A673 (cell line): ENCODE data around the gene REST.

Experiments
- CTCF ChIP-seq: fragments of 300-800, 200-600 bp; sonication (generic); conservative IDR thresholded peaks from 2 replicates; pipeline ENCODE4 v1.5.1; 2017; ENCODE audit warnings: low read depth, mild to moderate bottlenecking, antibody characterized with exemption, low read length, moderate library complexity, mixed read lengths
- EZH2 ChIP-seq: fragments of 200-600 bp; sonication (generic); IDR thresholded peaks from 2 replicates; pipeline ENCODE4 v1.6.1; 2017; ENCODE audit warnings: borderline replicate concordance, low read depth, mild to moderate bottlenecking, mixed read lengths, antibody characterized with exemption, low read length; ENCODE audit not compliant: poor library complexity, severe bottlenecking

DNA sequence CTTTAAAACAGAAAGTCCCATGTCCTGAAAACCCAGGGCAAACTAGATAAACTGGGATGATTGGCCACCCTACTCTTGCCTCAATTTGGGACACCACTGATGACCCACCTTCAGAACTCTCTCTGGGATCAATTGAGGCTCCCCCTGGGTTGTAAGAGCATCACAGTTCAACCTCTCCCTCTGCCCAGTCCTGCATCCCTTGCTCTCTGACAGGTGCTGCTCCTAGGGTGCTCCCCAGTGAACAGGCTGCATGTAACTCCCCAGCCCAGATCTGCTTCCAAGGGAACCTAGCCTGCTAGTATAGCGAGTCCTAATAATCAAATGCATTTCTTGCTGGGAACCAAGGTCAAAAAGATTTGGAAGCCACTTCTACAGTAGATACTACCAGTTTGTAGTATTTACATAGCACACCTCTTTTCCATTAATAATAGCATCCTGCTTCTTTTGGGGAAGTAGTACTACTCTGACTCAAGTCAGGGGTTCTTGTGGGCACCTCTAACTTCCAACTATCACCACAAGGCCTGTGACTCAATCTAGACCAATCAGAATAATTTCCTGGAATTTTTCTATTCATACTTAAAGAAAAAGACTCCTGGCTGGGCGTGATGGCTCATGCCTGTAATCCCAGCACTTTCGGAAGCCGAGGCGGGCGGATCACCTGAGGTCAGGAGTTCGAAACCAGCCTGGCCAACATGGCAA lies 44.1 kb upstream of the REST start:
- no peak for TF ChIP-seq CTCF
- TF ChIP-seq EZH2 = no peak
